IMR-90 (cell line): Measurements from ENCODE around the gene MGAT5.

Experiments
- CEBPB ChIP-seq: IDR thresholded peaks from 2 replicates; pipeline ENCODE4 v1.6.1; 2012; ENCODE audit warnings: low read depth, low read length, improper control_type of control experiment
- MXI1 ChIP-seq: IDR thresholded peaks from 2 replicates; pipeline ENCODE4 v1.6.1; 2012; ENCODE audit warnings: low read depth, mild to moderate bottlenecking, low read length, moderate library complexity, borderline replicate concordance

DNA sequence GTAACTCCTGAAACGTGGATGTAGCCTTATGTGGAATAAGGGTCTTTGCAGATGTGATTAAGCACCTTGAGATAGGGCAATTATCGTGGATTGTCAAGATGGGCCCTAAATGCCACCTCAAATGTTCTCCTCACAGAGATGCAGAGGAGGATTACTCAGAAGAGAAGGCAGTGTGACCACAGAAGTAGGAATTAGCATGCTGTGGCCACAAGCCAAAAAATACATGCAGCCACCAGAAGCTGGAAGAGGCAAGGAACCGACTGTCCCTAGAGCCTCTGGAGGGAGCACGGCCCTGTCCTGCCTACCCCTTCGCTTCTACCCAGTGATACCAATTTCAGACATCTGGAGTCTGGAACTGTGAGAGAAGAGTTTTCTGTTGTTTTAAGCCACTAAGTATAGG, 47.3 kb upstream of the MGAT5 start:
- TF ChIP-seq MXI1 (no peak), CEBPB (no peak)
